ENCODE data around the gene FHDC1.

Gene FHDC1

DNA sequence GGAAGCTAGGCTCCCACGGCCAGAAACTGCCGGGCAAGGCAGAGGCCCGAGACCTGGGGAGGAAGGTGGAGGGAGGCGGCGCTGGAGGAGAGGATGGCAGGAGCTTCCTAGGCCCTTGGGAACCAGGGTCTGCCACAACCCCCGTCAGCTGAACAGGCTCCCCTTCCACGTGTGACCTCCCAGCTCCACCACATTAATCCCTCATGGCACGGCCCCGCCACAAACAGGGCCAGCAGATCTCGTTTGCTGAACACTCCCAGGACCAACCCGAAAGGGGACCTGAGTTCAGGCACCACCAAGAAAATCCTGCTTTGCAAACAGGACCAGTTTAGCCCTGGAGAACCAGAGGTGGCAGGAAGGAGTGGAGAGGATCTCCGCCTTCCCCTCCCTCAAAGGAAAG lies 62.7 kb downstream of the FHDC1 start:
- Histone ChIP-seq H3K27ac (ENCODE audit: low read depth, low read length) (no peak overlapping the region), H3F3A (ENCODE audit: insufficient read depth) (no peaks in the 10 kb centered on the region), H3K9me2 (replicated peaks; ENCODE audit: insufficient read depth, low read length) (no peaks in the 10 kb centered on the region), H3K4me2 (ENCODE audit: low read depth, low read length, poor library complexity, severe bottlenecking) (no peak overlapping the region), H3K4me3 (ENCODE audit: insufficient read depth, low read length, poor library complexity, severe bottlenecking) (no peak overlapping the region), H3K79me2 (ENCODE audit: insufficient read depth, low read length) (no peaks in the 10 kb centered on the region), H3K36me3 (ENCODE audit: low read length) (no peaks in the 10 kb centered on the region), H3K27me3 (ENCODE audit: low read length) (no peaks in the 10 kb centered on the region), H3K9me3 (ENCODE audit: insufficient read depth, low read length) (no peaks in the 10 kb centered on the region), H3K9ac (ENCODE audit: low read length) (no peak overlapping the region), H4K20me1 (ENCODE audit: low read depth, low read length) (no peaks in the 10 kb centered on the region), H2AFZ (ENCODE audit: low read depth, low read length, severe bottlenecking) (no peak overlapping the region)
- no peak for TF ChIP-seq EZH2phosphoT487 (conservative IDR thresholded peaks at IDR 0.05; ENCODE audit: low read length)
- TF ChIP-seq, protein P1, sequence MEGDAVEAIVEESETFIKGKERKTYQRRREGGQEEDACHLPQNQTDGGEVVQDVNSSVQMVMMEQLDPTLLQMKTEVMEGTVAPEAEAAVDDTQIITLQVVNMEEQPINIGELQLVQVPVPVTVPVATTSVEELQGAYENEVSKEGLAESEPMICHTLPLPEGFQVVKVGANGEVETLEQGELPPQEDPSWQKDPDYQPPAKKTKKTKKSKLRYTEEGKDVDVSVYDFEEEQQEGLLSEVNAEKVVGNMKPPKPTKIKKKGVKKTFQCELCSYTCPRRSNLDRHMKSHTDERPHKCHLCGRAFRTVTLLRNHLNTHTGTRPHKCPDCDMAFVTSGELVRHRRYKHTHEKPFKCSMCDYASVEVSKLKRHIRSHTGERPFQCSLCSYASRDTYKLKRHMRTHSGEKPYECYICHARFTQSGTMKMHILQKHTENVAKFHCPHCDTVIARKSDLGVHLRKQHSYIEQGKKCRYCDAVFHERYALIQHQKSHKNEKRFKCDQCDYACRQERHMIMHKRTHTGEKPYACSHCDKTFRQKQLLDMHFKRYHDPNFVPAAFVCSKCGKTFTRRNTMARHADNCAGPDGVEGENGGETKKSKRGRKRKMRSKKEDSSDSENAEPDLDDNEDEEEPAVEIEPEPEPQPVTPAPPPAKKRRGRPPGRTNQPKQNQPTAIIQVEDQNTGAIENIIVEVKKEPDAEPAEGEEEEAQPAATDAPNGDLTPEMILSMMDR (IDR thresholded peaks at IDR 0.05; ENCODE audit: insufficient read depth, low read length, poor library complexity, severe bottlenecking), result no peak

DNA sequence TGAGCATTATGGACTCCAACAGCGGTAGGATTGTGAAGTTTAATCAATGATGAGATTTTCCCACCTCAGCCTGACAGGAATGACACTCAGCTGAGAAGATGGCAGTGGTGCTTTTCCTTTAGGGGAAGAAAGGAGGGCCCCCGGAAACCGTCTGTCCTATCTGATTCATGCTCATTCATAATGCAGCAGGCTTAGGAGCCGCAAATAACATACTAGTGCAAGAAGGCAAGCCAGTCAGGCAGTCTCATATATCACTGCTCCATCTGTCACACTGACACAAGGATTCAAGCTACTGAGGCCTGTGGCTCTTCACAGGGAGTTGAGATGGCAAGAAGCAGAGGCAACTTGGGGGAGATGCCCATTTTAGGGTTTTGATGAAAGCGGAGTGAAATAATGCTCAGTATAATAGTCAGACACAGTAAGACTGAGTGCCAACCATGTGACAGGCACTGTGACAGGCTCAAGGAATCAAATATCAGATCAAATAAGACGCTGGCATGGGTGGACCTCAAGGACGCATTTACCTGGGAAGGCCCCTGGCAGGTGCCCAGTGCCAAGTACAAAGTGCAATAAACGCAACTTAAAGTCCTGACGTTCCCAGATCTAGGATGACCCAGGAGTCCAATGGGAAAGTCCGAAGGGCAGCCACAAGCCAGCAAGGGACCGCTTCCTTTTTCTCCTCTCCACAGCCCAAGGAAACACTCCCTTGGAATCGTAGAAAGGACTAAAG lies 63.4 kb downstream of the FHDC1 start:
- H3K27me3 ChIP-seq (ENCODE audit: low read length), result 0 out of 2 replicates have a peak, but pooled peaks cover 3% of the 10 kb centered on the region

DNA sequence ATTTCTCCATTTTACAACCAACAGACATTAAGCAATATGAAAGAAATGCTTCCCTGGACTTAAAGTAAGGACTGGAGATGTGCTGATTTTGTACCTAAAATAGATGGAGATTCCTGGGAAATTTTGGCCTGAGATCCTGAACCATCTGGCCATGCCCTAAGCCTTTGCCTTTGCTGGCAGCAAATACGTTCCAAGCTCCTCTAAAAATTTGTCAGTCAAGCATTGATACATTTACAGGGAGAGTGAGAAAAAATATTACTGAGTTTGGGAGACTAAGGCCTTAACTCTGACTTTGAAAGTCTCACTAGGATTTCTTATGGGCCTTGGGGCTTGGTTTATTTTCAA lies 63.9 kb downstream of the FHDC1 start:
- H3K79me2 ChIP-seq (ENCODE audit: insufficient read depth, low read length), result no peaks in the 10 kb centered on the region
- H3K9me2 ChIP-seq (replicated peaks; ENCODE audit: insufficient read depth, low read length), result no peaks in the 10 kb centered on the region
- no peaks in the 10 kb centered on the region for H3K9me3 ChIP-seq (ENCODE audit: insufficient read depth, low read length)
- 0 out of 2 replicates have a peak, but pooled peaks cover 3% of the 10 kb centered on the region for H3K27me3 ChIP-seq (ENCODE audit: low read length)
- H2AFZ ChIP-seq (ENCODE audit: low read depth, low read length, severe bottlenecking), result no peak overlapping the region
- no peaks in the 10 kb centered on the region for H4K20me1 ChIP-seq (ENCODE audit: low read depth, low read length)
- no peaks in the 10 kb centered on the region for H3K36me3 ChIP-seq (ENCODE audit: low read length)
- H3K4me2 ChIP-seq (ENCODE audit: low read depth, low read length, poor library complexity, severe bottlenecking), result no peak overlapping the region
- H3K9ac ChIP-seq (ENCODE audit: low read length), result no peak overlapping the region
- TF ChIP-seq EZH2phosphoT487 (conservative IDR thresholded peaks at IDR 0.05; ENCODE audit: low read length), result no peak
- TF ChIP-seq, protein P1 (IDR thresholded peaks at IDR 0.05; ENCODE audit: insufficient read depth, low read length, poor library complexity, severe bottlenecking), result no peak
- no peak overlapping the region for H3K27ac ChIP-seq (ENCODE audit: low read depth, low read length)
- H3F3A ChIP-seq (ENCODE audit: insufficient read depth), result no peaks in the 10 kb centered on the region
- H3K4me3 ChIP-seq (ENCODE audit: insufficient read depth, low read length, poor library complexity, severe bottlenecking), result no peak overlapping the region

More for the DNA sequence above, 63.4 kb downstream of the FHDC1 start:
- Histone ChIP-seq H3K27ac (ENCODE audit: low read depth, low read length) (no peak overlapping the region), H3K9me2 (replicated peaks; ENCODE audit: insufficient read depth, low read length) (no peaks in the 10 kb centered on the region), H4K20me1 (ENCODE audit: low read depth, low read length) (no peaks in the 10 kb centered on the region), H3K4me3 (ENCODE audit: insufficient read depth, low read length, poor library complexity, severe bottlenecking) (no peak overlapping the region), H3K36me3 (ENCODE audit: low read length) (no peaks in the 10 kb centered on the region), H2AFZ (ENCODE audit: low read depth, low read length, severe bottlenecking) (no peak overlapping the region), H3K9me3 (ENCODE audit: insufficient read depth, low read length) (no peaks in the 10 kb centered on the region), H3K79me2 (ENCODE audit: insufficient read depth, low read length) (no peaks in the 10 kb centered on the region), H3K4me2 (ENCODE audit: low read depth, low read length, poor library complexity, severe bottlenecking) (no peak overlapping the region), H3K9ac (ENCODE audit: low read length) (no peak overlapping the region), H3F3A (ENCODE audit: insufficient read depth) (no peaks in the 10 kb centered on the region)
- no peak for TF ChIP-seq EZH2phosphoT487 (conservative IDR thresholded peaks at IDR 0.05; ENCODE audit: low read length)
- TF ChIP-seq, protein P1 (IDR thresholded peaks at IDR 0.05; ENCODE audit: insufficient read depth, low read length, poor library complexity, severe bottlenecking), result no peak
